Measurements from ENCODE around the gene ABCC1. TPM values are rescaled to one million over a fixed set of nuclear protein-coding genes. Genes with fewer than 3 reads are reported as not detected.

The ABCC1 gene
- total RNA-seq, 1 experiment from 2014 or later, result 25.0 TPM

GRCh38 chr16:16109453-16110110, 160.2 kb downstream of the ABCC1 start:
- H3K4me3 ChIP-seq (ENCODE audit: low read depth, low read length, poor library complexity, severe bottlenecking), result no peak overlapping the region
- intact Hi-C loops (cut with micrococcal nuclease; ENCODE audit: unreplicated experiment), result no loop called here
- ChIA-PET POLR2A (ENCODE audit: low non-redundant PET) (no interaction called here), CTCF (no interaction called here)
- no TSS peak for BruUV-seq (replicated peaks)
- H3K9me3 ChIP-seq (ENCODE audit: low read depth, low read length, poor library complexity, severe bottlenecking), result no peaks in the 10 kb centered on the region
- no peak for DNase-seq (ENCODE audit: low spot score)
- no peaks in the 10 kb centered on the region for H3K4me1 ChIP-seq (ENCODE audit: insufficient read depth, low read length, poor library complexity, severe bottlenecking)
- H3K36me3 ChIP-seq (ENCODE audit: insufficient read depth, low read length, poor library complexity, severe bottlenecking), result peaks cover 7% of the 10 kb centered on the region
- no peak for TF ChIP-seq CTCF (conservative IDR thresholded peaks at IDR 0.05; ENCODE audit: low read depth, low read length)
- no peak for TF ChIP-seq EZH2 (IDR thresholded peaks at IDR 0.05; ENCODE audit: borderline replicate concordance, low read depth, low read length, poor library complexity, severe bottlenecking)
- H3K27me3 ChIP-seq (replicated peaks; ENCODE audit: insufficient read depth, low read depth, low read length, poor library complexity), result no peaks in the 10 kb centered on the region
- no peak overlapping the region for H3K27ac ChIP-seq (ENCODE audit: low read depth, low read length, poor library complexity, severe bottlenecking)

GRCh38 chr16:16110111-16110490, 160.7 kb downstream of the ABCC1 start:
- BruUV-seq (replicated peaks), result no TSS peak

GRCh38 chr16:16111639-16112038, 162.2 kb downstream of the ABCC1 start:
- ChIA-PET POLR2A (ENCODE audit: low non-redundant PET) (no interaction called here), CTCF (no interaction called here)
- no TSS peak for BruUV-seq (replicated peaks)
- no peak for TF ChIP-seq EZH2 (IDR thresholded peaks at IDR 0.05; ENCODE audit: borderline replicate concordance, low read depth, low read length, poor library complexity, severe bottlenecking)
- TF ChIP-seq CTCF (conservative IDR thresholded peaks at IDR 0.05; ENCODE audit: low read depth, low read length), result no peak
- H3K36me3 ChIP-seq (ENCODE audit: insufficient read depth, low read length, poor library complexity, severe bottlenecking), result peaks cover 10% of the 10 kb centered on the region
- no peaks in the 10 kb centered on the region for H3K27me3 ChIP-seq (replicated peaks; ENCODE audit: insufficient read depth, low read depth, low read length, poor library complexity)
- no peak for DNase-seq (ENCODE audit: low spot score)
- H3K4me3 ChIP-seq (ENCODE audit: low read depth, low read length, poor library complexity, severe bottlenecking), result no peak overlapping the region
- intact Hi-C loops (cut with micrococcal nuclease; ENCODE audit: unreplicated experiment), result no loop called here
- H3K9me3 ChIP-seq (ENCODE audit: low read depth, low read length, poor library complexity, severe bottlenecking), result no peaks in the 10 kb centered on the region
- no peaks in the 10 kb centered on the region for H3K4me1 ChIP-seq (ENCODE audit: insufficient read depth, low read length, poor library complexity, severe bottlenecking)
- H3K27ac ChIP-seq (ENCODE audit: low read depth, low read length, poor library complexity, severe bottlenecking), result no peak overlapping the region

More at GRCh38 chr16:16110111-16110490, 160.7 kb downstream of the ABCC1 start:
- Histone ChIP-seq H3K4me1 (ENCODE audit: insufficient read depth, low read length, poor library complexity, severe bottlenecking) (no peaks in the 10 kb centered on the region), H3K36me3 (ENCODE audit: insufficient read depth, low read length, poor library complexity, severe bottlenecking) (peaks cover 7% of the 10 kb centered on the region), H3K9me3 (ENCODE audit: low read depth, low read length, poor library complexity, severe bottlenecking) (no peaks in the 10 kb centered on the region), H3K4me3 (ENCODE audit: low read depth, low read length, poor library complexity, severe bottlenecking) (no peak overlapping the region), H3K27ac (ENCODE audit: low read depth, low read length, poor library complexity, severe bottlenecking) (no peak overlapping the region), H3K27me3 (replicated peaks; ENCODE audit: insufficient read depth, low read depth, low read length, poor library complexity) (no peaks in the 10 kb centered on the region)
- ChIA-PET POLR2A (ENCODE audit: low non-redundant PET) (no interaction called here), CTCF (no interaction called here)
- TF ChIP-seq EZH2 (IDR thresholded peaks at IDR 0.05; ENCODE audit: borderline replicate concordance, low read depth, low read length, poor library complexity, severe bottlenecking) (no peak), CTCF (conservative IDR thresholded peaks at IDR 0.05; ENCODE audit: low read depth, low read length) (no peak)
- intact Hi-C loops (cut with micrococcal nuclease; ENCODE audit: unreplicated experiment), result no loop called here
- no peak for DNase-seq (ENCODE audit: low spot score)
